Hepatocyte (in vitro differentiated cells): ENCODE measurements around the gene PCBP4. TPM values are rescaled to one million over a fixed set of nuclear protein-coding genes. Genes with fewer than 3 reads are reported as not detected.

Experiments used
- DNase-seq: peaks from one replicate; pipeline ENCODE4 v3.0.0-alpha.2; 2016; ENCODE audit warnings: low spot score
- H2AFZ ChIP-seq: fragments of 200-600 bp; sonication (generic); 2 replicates; pipeline ENCODE4 v1.6.0; 2016; ENCODE audit warnings: antibody characterized with exemption, mild to moderate bottlenecking
- H3K27ac ChIP-seq: fragments of 200-600 bp; sonication (generic); 2 replicates; pipeline ENCODE4 v1.5.1; 2016; ENCODE audit warnings: mild to moderate bottlenecking
- H3K27me3 ChIP-seq: fragments of 200-600 bp; sonication (generic); 2 replicates; pipeline ENCODE4 v1.6.1; 2016
- H3K36me3 ChIP-seq: fragments of 200-600 bp; sonication (generic); replicated peaks from 2 replicates; pipeline ENCODE4 v1.5.1; 2016; ENCODE audit warnings: low read depth; ENCODE audit not compliant: insufficient read depth
- H3K4me1 ChIP-seq: fragments of 200-600 bp; sonication (generic); 2 replicates; pipeline ENCODE4 v1.5.1; 2016; ENCODE audit warnings: mild to moderate bottlenecking, moderate library complexity; ENCODE audit not compliant: insufficient read depth
- H3K4me2 ChIP-seq: fragments of 200-600 bp; sonication (generic); 2 replicates; pipeline ENCODE4 v1.6.0; 2016
- H3K4me3 ChIP-seq: fragments of 200-600 bp; sonication (generic); 2 replicates; pipeline ENCODE4 v1.5.1; 2016; ENCODE audit warnings: mild to moderate bottlenecking
- H3K79me2 ChIP-seq: fragments of 200-600 bp; sonication (generic); 2 replicates; pipeline ENCODE4 v1.6.0; 2017; ENCODE audit warnings: mild to moderate bottlenecking
- H3K9me2 ChIP-seq: fragments of 200-600 bp; sonication (generic); replicated peaks from 2 replicates; pipeline ENCODE4 v1.6.0; 2017; ENCODE audit warnings: mild to moderate bottlenecking; ENCODE audit not compliant: insufficient read depth
- H3K9me3 ChIP-seq: fragments of 200-600 bp; sonication (generic); 2 replicates; pipeline ENCODE4 v1.5.1; 2016; ENCODE audit warnings: low read depth, mild to moderate bottlenecking
- H4K20me1 ChIP-seq: fragments of 200-600 bp; sonication (generic); 2 replicates; pipeline ENCODE4 v1.6.0; 2016; ENCODE audit warnings: mild to moderate bottlenecking; ENCODE audit not compliant: insufficient read depth, poor library complexity, severe bottlenecking
- CTCF ChIP-seq: fragments of 200-600 bp; sonication (generic); IDR thresholded peaks from 2 replicates; pipeline ENCODE4 v1.5.1; 2016; ENCODE audit warnings: antibody characterized with exemption, mild to moderate bottlenecking; ENCODE audit not compliant: poor library complexity
- EZH2 ChIP-seq: fragments of 200-600 bp; sonication (generic); IDR thresholded peaks from 2 replicates; pipeline ENCODE4 v1.6.1; 2016; ENCODE audit warnings: antibody characterized with exemption, mild to moderate bottlenecking, borderline replicate concordance
- EZH2phosphoT487 ChIP-seq: fragments of 200-600 bp; sonication (generic); IDR thresholded peaks from one replicate; pipeline ENCODE4 v1.6.1; 2018; ENCODE audit warnings: antibody characterized with exemption, mild to moderate bottlenecking, low read depth, moderate library complexity; ENCODE audit not compliant: unreplicated experiment, severe bottlenecking
- WGBS: methylation state at CpG from one replicate; pipeline ENCODE4 v1.1.6; 2016; ENCODE audit warnings: low lambda C conversion rate; ENCODE audit errors: missing lambda C conversion rate; 5-methylcytosine and 5-hydroxymethylcytosine counted together
- polyA plus RNA-seq: library from polyadenylated mRNA; unstranded; fragments of >200 nt; fragmentation: Nextera tagmentation; extraction: Ambion mirVana; gene quantifications from 2 replicates; pipeline ENCODE4 v1.2.1, GENCODE V29; 2016
- total RNA-seq: library from RNA; depleted of rRNA; stranded (reverse); fragments of >200 nt; gene quantifications from 2 replicates; pipeline ENCODE4 v1.2.3, GENCODE V29; 2014

Gene PCBP4
- total and polyA plus RNA-seq, 2 experiments from 2014 or later, result 42.4 to 60.2 TPM

- H3K79me2 ChIP-seq, result no peaks in the 10 kb centered on the region
- H3K27ac ChIP-seq, result no peak overlapping the region
- peaks cover 11% of the 10 kb centered on the region for H3K4me1 ChIP-seq
- no peak for DNase-seq
- no peak overlapping the region for H3K4me3 ChIP-seq
- H3K9me3 ChIP-seq, result no peaks in the 10 kb centered on the region
- 86% methylated on average over 6 of the region's 6 CpGs for WGBS
- H3K9me2 ChIP-seq, result no peaks in the 10 kb centered on the region
- H2AFZ ChIP-seq, result no peak overlapping the region
- TF ChIP-seq EZH2, result no peak
- no peak for TF ChIP-seq CTCF
- TF ChIP-seq EZH2phosphoT487, result no peak
- H3K36me3 ChIP-seq, result no peaks in the 10 kb centered on the region
- H4K20me1 ChIP-seq, result no peaks in the 10 kb centered on the region
- H3K4me2 ChIP-seq, result no peak overlapping the region
- H3K27me3 ChIP-seq, result peaks cover 22% of the 10 kb centered on the region
Observed at GRCh38 chr3:51954105-51954504, 13.1 kb downstream of the PCBP4 start.

DNA sequence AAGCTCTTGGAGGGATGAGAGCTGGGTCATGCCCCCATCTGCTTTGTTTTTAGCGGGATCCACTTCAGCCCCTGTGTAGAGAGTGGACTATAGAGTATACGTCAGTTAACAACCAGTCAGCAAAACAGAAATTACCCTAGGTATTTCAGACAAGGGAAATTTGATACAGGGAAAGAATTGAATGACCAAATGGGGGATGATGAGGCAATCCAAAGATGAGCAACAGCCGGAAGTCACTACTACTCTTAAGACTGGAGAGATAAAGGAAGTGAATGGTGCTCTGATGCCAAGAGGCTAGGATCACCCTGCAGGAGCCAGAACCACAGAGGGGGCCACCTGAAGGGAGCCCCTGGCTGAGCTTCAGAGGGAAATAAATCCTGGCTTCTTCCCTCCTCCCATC lies 13.8 kb downstream of the PCBP4 start:
- Histone ChIP-seq H4K20me1 (no peaks in the 10 kb centered on the region), H2AFZ (no peak overlapping the region), H3K4me1 (peaks cover 11% of the 10 kb centered on the region), H3K4me3 (no peak overlapping the region), H3K4me2 (no peak overlapping the region), H3K9me2 (no peaks in the 10 kb centered on the region), H3K79me2 (no peaks in the 10 kb centered on the region), H3K9me3 (no peaks in the 10 kb centered on the region), H3K27ac (no peak overlapping the region), H3K27me3 (peaks cover 22% of the 10 kb centered on the region), H3K36me3 (no peaks in the 10 kb centered on the region)
- WGBS, result 70% methylated on average over 3 of the region's 3 CpGs
- DNase-seq, result no peak
- TF ChIP-seq CTCF (no peak), EZH2phosphoT487 (no peak), EZH2 (no peak)

GRCh38 chr3:51950899-51951298 lies 16.4 kb downstream of the PCBP4 start:
- H3K9me3 ChIP-seq, result no peaks in the 10 kb centered on the region
- no peak overlapping the region for H2AFZ ChIP-seq

GRCh38 chr3:51949121-51949520 lies 18.1 kb downstream of the PCBP4 start:
- no peak for DNase-seq
- Histone ChIP-seq H3K4me2 (no peak overlapping the region), H3K36me3 (no peaks in the 10 kb centered on the region), H2AFZ (no peak overlapping the region), H3K79me2 (no peaks in the 10 kb centered on the region), H3K4me3 (no peak overlapping the region), H3K9me2 (no peaks in the 10 kb centered on the region), H3K4me1 (no peaks in the 10 kb centered on the region), H3K27ac (no peak overlapping the region), H3K9me3 (no peaks in the 10 kb centered on the region), H3K27me3 (peaks cover 7% of the 10 kb centered on the region), H4K20me1 (no peaks in the 10 kb centered on the region)
- TF ChIP-seq CTCF (no peak), EZH2 (no peak), EZH2phosphoT487 (no peak)
- WGBS, result 94% methylated on average over 5 of the region's 5 CpGs

More at GRCh38 chr3:51950899-51951298, 16.4 kb downstream of the PCBP4 start:
- no peaks in the 10 kb centered on the region for H3K79me2 ChIP-seq
- H3K36me3 ChIP-seq, result no peaks in the 10 kb centered on the region
- H3K9me2 ChIP-seq, result no peaks in the 10 kb centered on the region
- H3K27me3 ChIP-seq, result peaks cover 22% of the 10 kb centered on the region
- no peak overlapping the region for H3K4me2 ChIP-seq
- TF ChIP-seq EZH2, result no peak
- no peak overlapping the region for H3K27ac ChIP-seq
- peaks cover 4% of the 10 kb centered on the region for H3K4me1 ChIP-seq
- WGBS, result 74% methylated on average over 2 of the region's 2 CpGs
- DNase-seq, result no peak
- H4K20me1 ChIP-seq, result no peaks in the 10 kb centered on the region
- no peak overlapping the region for H3K4me3 ChIP-seq
